ENCODE results near the gene GPATCH2L.
A peak's percentile ranks its signal among the peaks of the same experiment; 100 is the strongest.

Gene GPATCH2L

GRCh38 chr14:76138758-76139723, 12.7 kb upstream of the GPATCH2L start:
- no peaks in the 10 kb centered on the region for H3K4me1 ChIP-seq (ENCODE audit: insufficient read depth, low read length)
- no peaks in the 10 kb centered on the region for H3K9me3 ChIP-seq (ENCODE audit: low read length)
- no peaks in the 10 kb centered on the region for H3K36me3 ChIP-seq (ENCODE audit: insufficient read depth, low read length)
- H3K4me3 ChIP-seq (ENCODE audit: low read depth in 1 of 2, low read length in 2 of 2): peak overlapping the region; percentile 7 to 38
- H3K27me3 ChIP-seq (ENCODE audit: control insufficient read depth in 1 of 2, insufficient read depth in 2 of 2, low read length in 2 of 2): peaks cover 17 to 24% of the 10 kb centered on the region in 2 donors
- H3K9ac ChIP-seq (ENCODE audit: low read length): no peak overlapping the region
- no peak overlapping the region for H3K27ac ChIP-seq (ENCODE audit: low read depth, low read length)

- Histone ChIP-seq H3K4me1 (ENCODE audit: insufficient read depth, low read length) (no peaks in the 10 kb centered on the region), H3K9ac (ENCODE audit: low read length) (no peak overlapping the region), H3K27ac (ENCODE audit: low read depth, low read length) (no peak overlapping the region), H3K27me3 (ENCODE audit: control insufficient read depth in 1 of 2, insufficient read depth in 2 of 2, low read length in 2 of 2) (peaks cover 8 to 10% of the 10 kb centered on the region in 2 donors), H3K9me3 (ENCODE audit: low read length) (no peaks in the 10 kb centered on the region), H3K4me3 (ENCODE audit: low read depth in 1 of 2, low read length in 2 of 2) (no peak overlapping the region), H3K36me3 (ENCODE audit: insufficient read depth, low read length) (no peaks in the 10 kb centered on the region)
Observed at GRCh38 chr14:76143642-76144041, 8.1 kb upstream of the GPATCH2L start.

GRCh38 chr14:76146976-76147375, 4.7 kb upstream of the GPATCH2L start:
- Histone ChIP-seq H3K27me3 (ENCODE audit: control insufficient read depth in 1 of 2, insufficient read depth in 2 of 2, low read length in 2 of 2) (no peaks in the 10 kb centered on the region), H3K36me3 (ENCODE audit: insufficient read depth, low read length) (no peaks in the 10 kb centered on the region), H3K4me1 (ENCODE audit: insufficient read depth, low read length) (no peaks in the 10 kb centered on the region), H3K9ac (ENCODE audit: low read length) (no peak overlapping the region), H3K4me3 (ENCODE audit: low read depth in 1 of 2, low read length in 2 of 2) (no peak overlapping the region), H3K9me3 (ENCODE audit: low read length) (no peaks in the 10 kb centered on the region), H3K27ac (ENCODE audit: low read depth, low read length) (no peak overlapping the region)

GRCh38 chr14:76149196-76149595, 2.5 kb upstream of the GPATCH2L start:
- H3K27me3 ChIP-seq (ENCODE audit: control insufficient read depth in 1 of 2, insufficient read depth in 2 of 2, low read length in 2 of 2): no peaks in the 10 kb centered on the region
- H3K4me1 ChIP-seq (ENCODE audit: insufficient read depth, low read length): peaks cover 17% of the 10 kb centered on the region
- H3K4me3 ChIP-seq (ENCODE audit: low read depth in 1 of 2, low read length in 2 of 2): no peak overlapping the region
- H3K9ac ChIP-seq (ENCODE audit: low read length): no peak overlapping the region
- H3K9me3 ChIP-seq (ENCODE audit: low read length): no peaks in the 10 kb centered on the region
- peaks cover under 1% of the 10 kb centered on the region for H3K36me3 ChIP-seq (ENCODE audit: insufficient read depth, low read length)
- H3K27ac ChIP-seq (ENCODE audit: low read depth, low read length): no peak overlapping the region

GRCh38 chr14:76152333-76152681, 585 bp downstream of the GPATCH2L start:
- H3K4me1 ChIP-seq (ENCODE audit: insufficient read depth, low read length): peaks cover 46% of the 10 kb centered on the region
- no peaks in the 10 kb centered on the region for H3K27me3 ChIP-seq (ENCODE audit: control insufficient read depth in 1 of 2, insufficient read depth in 2 of 2, low read length in 2 of 2)
- H3K4me3 ChIP-seq (ENCODE audit: low read depth in 1 of 2, low read length in 2 of 2): peak overlapping the region; percentile 66 to 97
- peaks cover 13% of the 10 kb centered on the region for H3K36me3 ChIP-seq (ENCODE audit: insufficient read depth, low read length)
- peak overlapping the region; percentile 71 for H3K9ac ChIP-seq (ENCODE audit: low read length)
- no peaks in the 10 kb centered on the region for H3K9me3 ChIP-seq (ENCODE audit: low read length)
- H3K27ac ChIP-seq (ENCODE audit: low read depth, low read length): peak overlapping the region; percentile 81

- Histone ChIP-seq H3K27ac (ENCODE audit: low read depth, low read length) (no peak overlapping the region), H3K4me1 (ENCODE audit: insufficient read depth, low read length) (peaks cover 50% of the 10 kb centered on the region), H3K4me3 (ENCODE audit: low read depth in 1 of 2, low read length in 2 of 2) (no peak overlapping the region), H3K9me3 (ENCODE audit: low read length) (no peaks in the 10 kb centered on the region), H3K9ac (ENCODE audit: low read length) (no peak overlapping the region), H3K36me3 (ENCODE audit: insufficient read depth, low read length) (peaks cover 23% of the 10 kb centered on the region), H3K27me3 (ENCODE audit: control insufficient read depth in 1 of 2, insufficient read depth in 2 of 2, low read length in 2 of 2) (no peaks in the 10 kb centered on the region)
Observed at GRCh38 chr14:76153919-76154318, 2.2 kb downstream of the GPATCH2L start.

GRCh38 chr14:76154539-76155126, 2.9 kb downstream of the GPATCH2L start:
- no peaks in the 10 kb centered on the region for H3K9me3 ChIP-seq (ENCODE audit: low read length)
- H3K36me3 ChIP-seq (ENCODE audit: insufficient read depth, low read length): peaks cover 31% of the 10 kb centered on the region
- H3K9ac ChIP-seq (ENCODE audit: low read length): no peak overlapping the region
- peaks cover 50% of the 10 kb centered on the region for H3K4me1 ChIP-seq (ENCODE audit: insufficient read depth, low read length)
- no peaks in the 10 kb centered on the region for H3K27me3 ChIP-seq (ENCODE audit: control insufficient read depth in 1 of 2, insufficient read depth in 2 of 2, low read length in 2 of 2)
- H3K27ac ChIP-seq (ENCODE audit: low read depth, low read length): no peak overlapping the region
- H3K4me3 ChIP-seq (ENCODE audit: low read depth in 1 of 2, low read length in 2 of 2): no peak overlapping the region

- H3K4me3 ChIP-seq (ENCODE audit: low read depth in 1 of 2, low read length in 2 of 2): no peak overlapping the region
- H3K27me3 ChIP-seq (ENCODE audit: control insufficient read depth in 1 of 2, insufficient read depth in 2 of 2, low read length in 2 of 2): no peaks in the 10 kb centered on the region
- H3K4me1 ChIP-seq (ENCODE audit: insufficient read depth, low read length): peaks cover 21% of the 10 kb centered on the region
- peak overlapping the region; percentile 35 for H3K27ac ChIP-seq (ENCODE audit: low read depth, low read length)
- H3K9ac ChIP-seq (ENCODE audit: low read length): no peak overlapping the region
- peaks cover 32% of the 10 kb centered on the region for H3K36me3 ChIP-seq (ENCODE audit: insufficient read depth, low read length)
- no peaks in the 10 kb centered on the region for H3K9me3 ChIP-seq (ENCODE audit: low read length)
Observed at GRCh38 chr14:76163668-76164363, 12.1 kb downstream of the GPATCH2L start.

- Histone ChIP-seq H3K9me3 (ENCODE audit: low read length) (no peaks in the 10 kb centered on the region), H3K27ac (ENCODE audit: low read depth, low read length) (no peak overlapping the region), H3K36me3 (ENCODE audit: insufficient read depth, low read length) (peaks cover 36% of the 10 kb centered on the region), H3K4me1 (ENCODE audit: insufficient read depth, low read length) (peaks cover 11% of the 10 kb centered on the region), H3K9ac (ENCODE audit: low read length) (no peak overlapping the region), H3K4me3 (ENCODE audit: low read depth in 1 of 2, low read length in 2 of 2) (no peak overlapping the region), H3K27me3 (ENCODE audit: control insufficient read depth in 1 of 2, insufficient read depth in 2 of 2, low read length in 2 of 2) (no peaks in the 10 kb centered on the region)
Observed at GRCh38 chr14:76168531-76168930, 16.8 kb downstream of the GPATCH2L start.

- H3K9me3 ChIP-seq (ENCODE audit: low read length): no peaks in the 10 kb centered on the region
- no peak overlapping the region for H3K27ac ChIP-seq (ENCODE audit: low read depth, low read length)
- H3K27me3 ChIP-seq (ENCODE audit: control insufficient read depth in 1 of 2, insufficient read depth in 2 of 2, low read length in 2 of 2): no peaks in the 10 kb centered on the region
- H3K4me1 ChIP-seq (ENCODE audit: insufficient read depth, low read length): peaks cover 13% of the 10 kb centered on the region
- H3K36me3 ChIP-seq (ENCODE audit: insufficient read depth, low read length): peaks cover 36% of the 10 kb centered on the region
- H3K4me3 ChIP-seq (ENCODE audit: low read depth in 1 of 2, low read length in 2 of 2): no peak overlapping the region
- no peak overlapping the region for H3K9ac ChIP-seq (ENCODE audit: low read length)
Observed at GRCh38 chr14:76169776-76170175, 18.1 kb downstream of the GPATCH2L start.

- Histone ChIP-seq H3K4me1 (ENCODE audit: insufficient read depth, low read length) (peaks cover 24% of the 10 kb centered on the region), H3K36me3 (ENCODE audit: insufficient read depth, low read length) (peaks cover 34% of the 10 kb centered on the region)
Observed at GRCh38 chr14:76174982-76175381, 23.3 kb downstream of the GPATCH2L start.

More at GRCh38 chr14:76174982-76175381, 23.3 kb downstream of the GPATCH2L start:
- no peak overlapping the region for H3K27ac ChIP-seq (ENCODE audit: low read depth, low read length)
- H3K27me3 ChIP-seq (ENCODE audit: control insufficient read depth in 1 of 2, insufficient read depth in 2 of 2, low read length in 2 of 2): no peaks in the 10 kb centered on the region
- no peak overlapping the region for H3K4me3 ChIP-seq (ENCODE audit: low read depth in 1 of 2, low read length in 2 of 2)
- H3K9ac ChIP-seq (ENCODE audit: low read length): no peak overlapping the region
- H3K9me3 ChIP-seq (ENCODE audit: low read length): no peaks in the 10 kb centered on the region

All from muscle layer of colon (tissue), 2 donors.